Endothelial cell of coronary artery (primary cell): ENCODE data around the gene LMBRD1. TPM values are rescaled to one million over a fixed set of nuclear protein-coding genes. Genes with fewer than 3 reads are reported as not detected.

Source experiments
- total RNA-seq: library from RNA; depleted of rRNA; stranded (reverse); fragments of >200 nt; gene quantifications from 2 replicates; pipeline ENCODE4 v1.2.3, GENCODE V29; 2014

LMBRD1 gene
- 10.3 and 16.8 TPM in 2 replicates for total RNA-seq

GRCh38 chr6:69796642-69797390 is at the start of gene LMBRD1:
TSS of gene LMBRD1 (minus strand) at chr6:69797010. CDS start at chr6:69796881, 129 bp downstream.

Other genes with a start within 250 kb of the LMBRD1 start
- gene COL19A1, start 69.5 kb upstream of the LMBRD1 start, total RNA-seq: not detected in 2 replicates